Left lung (tissue), 10 donors: ENCODE measurements around the gene IRAK2. TPM values are rescaled to one million over a fixed set of nuclear protein-coding genes. Genes with fewer than 3 reads are reported as not detected.

Experiments
- ATAC-seq: fragments of 200-7000 bp; cut with Tn5 transposase; one replicate; pipeline ENCODE4 v1.9.1; 2020; ENCODE audit warnings: moderate library complexity
- DNase-seq, 4 donors: peaks; one replicate each; pipeline ENCODE4 v3.0.0-alpha.2; 2013 to 2020
- H3K27ac ChIP-seq, 2 donors: fragments of 200-600 bp; sonication (generic) in 1 of 2; one replicate each; pipeline versions ENCODE4 v1.5.0 to v1.8.0; 2020 to 2021
- H3K27me3 ChIP-seq, 2 donors: fragments of 200-600 bp; sonication (generic) in 1 of 2; one replicate each; pipeline versions ENCODE4 v1.5.0 to v1.8.0; 2020 to 2021
- H3K36me3 ChIP-seq, 2 donors: fragments of 200-600 bp; sonication (generic) in 1 of 2; one replicate each; pipeline versions ENCODE4 v1.5.0 to v1.8.0; 2020 to 2021
- H3K4me1 ChIP-seq, 2 donors: fragments of 200-600 bp; one replicate each; pipeline ENCODE4 v1.8.0; 2021
- H3K4me3 ChIP-seq, 2 donors: fragments of 200-600 bp; sonication (generic) in 1 of 2; one replicate each; pipeline versions ENCODE4 v1.5.0 to v1.8.0; 2020 to 2021; ENCODE audit warnings: mild to moderate bottlenecking in 1 of 2
- H3K9me3 ChIP-seq, 2 donors: fragments of 200-600 bp; sonication (generic) in 1 of 2; one replicate each; pipeline versions ENCODE4 v1.5.0 to v1.8.0; 2020 to 2021
- intact Hi-C, 2 donors: fragments of 100-400 bp; cut with DNase I; formaldehyde crosslinking; loops; one replicate each; pipeline versions ENCODE4 v1.11.2 to v1.14.2; 2022
- polyA plus RNA-seq, 6 donors: library from polyadenylated mRNA; unstranded; fragments of 120-200 nt; gene quantifications; one replicate each; pipeline ENCODE4 v1.2.1, GENCODE V29; 2013; ENCODE audit not compliant: insufficient read length in 6 of 6
- total RNA-seq, 2 donors: library from RNA; stranded (reverse); fragmentation: NEBNext Ultra II Directional; extraction: Animal tissue kit (Norgen Biotek cat#: 25700); gene quantifications; one replicate each; pipeline ENCODE4 v1.2.1, GENCODE V29; 2021
- TF ChIP-seq, protein P1 (sequence below), 2 donors: fragments of 200-600 bp; sonication (generic) in 1 of 2; IDR thresholded peaks; one replicate each; pipeline versions ENCODE4 v1.5.0 to v1.8.0; 2021; ENCODE audit warnings: antibody characterized with exemption in 2 of 2
- donor health status: DM: no; HTN: yes; CAD: no.
- donor health status: DM: no; HTN: no; CAD: no.

The IRAK2 gene
- total and polyA plus RNA-seq, 8 donors: 1.7 to 8.5 (median 2.5) TPM

DNA sequence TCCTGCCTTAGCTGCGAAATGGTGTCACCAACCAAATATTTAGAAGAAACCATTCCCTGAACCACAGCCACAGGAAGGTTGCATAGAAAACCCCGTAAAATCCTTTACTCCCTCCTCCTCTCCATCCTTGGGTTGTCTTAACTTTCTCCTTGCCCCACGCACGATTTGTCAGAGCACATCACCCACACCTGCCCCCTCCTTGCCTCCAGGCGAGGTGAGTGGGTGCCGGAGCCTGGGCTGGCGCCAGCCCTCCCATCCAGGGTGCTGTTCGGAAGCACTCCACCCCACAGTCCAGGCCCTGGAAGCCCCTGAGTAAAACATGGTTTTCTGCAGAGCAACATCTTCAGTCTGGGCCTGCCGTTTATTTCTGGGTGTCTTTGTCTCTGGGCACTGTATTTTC, 124.4 kb downstream of the IRAK2 start:
- ATAC-seq: no peak
- H3K27me3 ChIP-seq: no peaks in the 10 kb centered on the region

GRCh38 chr3:10289787-10290355, 125.2 kb downstream of the IRAK2 start:
- peaks cover 0 to 33% of the 10 kb centered on the region in 2 donors for H3K4me1 ChIP-seq
- ATAC-seq: no peak
- no peak for DNase-seq
- H3K9me3 ChIP-seq: no peaks in the 10 kb centered on the region
- H3K27ac ChIP-seq: no peak overlapping the region
- no peak overlapping the region for H3K4me3 ChIP-seq
- TF ChIP-seq, protein P1, sequence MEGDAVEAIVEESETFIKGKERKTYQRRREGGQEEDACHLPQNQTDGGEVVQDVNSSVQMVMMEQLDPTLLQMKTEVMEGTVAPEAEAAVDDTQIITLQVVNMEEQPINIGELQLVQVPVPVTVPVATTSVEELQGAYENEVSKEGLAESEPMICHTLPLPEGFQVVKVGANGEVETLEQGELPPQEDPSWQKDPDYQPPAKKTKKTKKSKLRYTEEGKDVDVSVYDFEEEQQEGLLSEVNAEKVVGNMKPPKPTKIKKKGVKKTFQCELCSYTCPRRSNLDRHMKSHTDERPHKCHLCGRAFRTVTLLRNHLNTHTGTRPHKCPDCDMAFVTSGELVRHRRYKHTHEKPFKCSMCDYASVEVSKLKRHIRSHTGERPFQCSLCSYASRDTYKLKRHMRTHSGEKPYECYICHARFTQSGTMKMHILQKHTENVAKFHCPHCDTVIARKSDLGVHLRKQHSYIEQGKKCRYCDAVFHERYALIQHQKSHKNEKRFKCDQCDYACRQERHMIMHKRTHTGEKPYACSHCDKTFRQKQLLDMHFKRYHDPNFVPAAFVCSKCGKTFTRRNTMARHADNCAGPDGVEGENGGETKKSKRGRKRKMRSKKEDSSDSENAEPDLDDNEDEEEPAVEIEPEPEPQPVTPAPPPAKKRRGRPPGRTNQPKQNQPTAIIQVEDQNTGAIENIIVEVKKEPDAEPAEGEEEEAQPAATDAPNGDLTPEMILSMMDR (IDR thresholded peaks at IDR 0.05): no peak
- H3K36me3 ChIP-seq: peaks cover 0 to 56% of the 10 kb centered on the region in 2 donors
- H3K27me3 ChIP-seq: no peaks in the 10 kb centered on the region
- intact Hi-C loops: no loop called here

More for the DNA sequence above, 124.4 kb downstream of the IRAK2 start:
- Histone ChIP-seq H3K4me3 (no peak overlapping the region), H3K27ac (no peak overlapping the region), H3K4me1 (peaks cover 0 to 33% of the 10 kb centered on the region in 2 donors), H3K36me3 (peaks cover 0 to 55% of the 10 kb centered on the region in 2 donors), H3K9me3 (no peaks in the 10 kb centered on the region)
- no peak for DNase-seq
- intact Hi-C loops: no loop called here
- TF ChIP-seq, protein P1 (IDR thresholded peaks at IDR 0.05): no peak

DNA sequence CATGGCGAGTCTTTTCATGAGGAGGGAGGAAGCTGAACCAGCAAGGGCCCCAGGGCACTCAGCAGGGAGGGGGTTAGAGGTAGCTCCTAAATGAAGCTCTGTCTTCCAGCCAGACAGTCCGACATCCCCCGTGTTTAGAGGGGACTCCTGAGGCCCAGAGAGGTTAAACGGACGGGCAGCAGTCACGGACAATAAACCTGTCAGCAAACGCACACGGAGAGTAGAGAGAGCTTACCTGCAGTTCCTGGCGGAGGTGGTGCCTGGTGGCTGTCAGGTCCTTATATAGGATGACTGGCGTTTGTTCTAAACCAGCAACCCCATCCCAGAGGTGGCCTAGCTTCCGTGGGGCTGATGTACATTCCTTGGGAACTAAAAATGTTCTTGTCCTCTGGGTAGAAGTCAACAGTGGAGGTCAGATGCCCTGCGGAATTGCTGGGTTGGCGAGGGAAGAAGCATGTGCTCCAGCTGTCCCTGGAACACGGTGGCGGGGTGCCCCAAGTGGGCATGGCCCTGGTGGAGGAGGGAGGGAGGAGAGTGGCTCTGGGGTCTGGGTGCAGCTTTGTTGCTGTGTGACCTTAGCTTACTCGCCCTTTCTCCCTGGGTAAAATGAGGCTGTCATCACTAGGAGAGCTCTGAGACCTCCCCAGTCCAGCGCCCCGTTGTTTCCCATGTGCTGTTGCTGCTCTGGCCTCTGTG, 125.9 kb downstream of the IRAK2 start:
- intact Hi-C loops: no loop called here
- Histone ChIP-seq H3K4me3 (no peak overlapping the region), H3K9me3 (no peaks in the 10 kb centered on the region), H3K27me3 (no peaks in the 10 kb centered on the region), H3K4me1 (peaks cover 0 to 26% of the 10 kb centered on the region in 2 donors), H3K36me3 (peaks cover 0 to 61% of the 10 kb centered on the region in 2 donors), H3K27ac (no peak overlapping the region)
- TF ChIP-seq, protein P1 (IDR thresholded peaks at IDR 0.05): no peak
- ATAC-seq: no peak
- no peak for DNase-seq

DNA sequence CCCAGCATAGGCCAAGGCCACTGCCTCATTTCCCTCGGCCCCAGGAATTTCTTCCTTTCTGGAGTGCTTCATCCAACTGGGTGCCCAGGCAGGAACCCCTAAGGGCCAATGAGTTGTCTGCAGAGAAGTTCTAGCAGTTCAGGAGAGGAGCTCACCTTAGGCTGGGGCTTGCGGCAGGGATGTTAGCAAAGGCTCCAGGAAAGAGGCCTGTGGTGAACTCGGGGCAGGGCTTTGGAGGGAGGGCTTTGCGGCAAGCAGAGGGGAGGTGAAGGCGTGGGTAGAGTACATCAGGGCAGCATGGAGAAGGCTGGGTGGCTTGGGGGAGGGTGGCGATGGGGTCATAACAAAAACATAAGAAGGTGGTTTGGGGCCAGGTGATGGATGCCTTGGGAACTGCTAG, 126.9 kb downstream of the IRAK2 start:
- DNase-seq (no peak), ATAC-seq (no peak)
- H3K4me1 ChIP-seq: peaks cover 0 to 25% of the 10 kb centered on the region in 2 donors
- peak overlapping the region in 1 of 2 donors; percentile 83 for H3K27ac ChIP-seq
- no peaks in the 10 kb centered on the region for H3K9me3 ChIP-seq
- TF ChIP-seq, protein P1 (IDR thresholded peaks at IDR 0.05): no peak
- peaks cover 0 to 60% of the 10 kb centered on the region in 2 donors for H3K36me3 ChIP-seq
- no peak overlapping the region for H3K4me3 ChIP-seq
- intact Hi-C loops: no loop called here
- no peaks in the 10 kb centered on the region for H3K27me3 ChIP-seq
